GM21825 (cell line): ENCODE results near the gene DMRT3.

Experiments used
- ATAC-seq: cut with Tn5 transposase; IDR thresholded peaks from one replicate; pipeline ENCODE4 v1.9.1; 2021; ENCODE audit warnings: mild to moderate bottlenecking, moderate library complexity; ENCODE audit not compliant: unreplicated experiment

The DMRT3 gene

GRCh38 chr9:976258-976942, at the start of gene DMRT3:
DMRT3 (plus strand) TSS chr9:976655; CDS start chr9:977002, 347 bp downstream.
- ATAC-seq: no peak

- no peak for ATAC-seq
Measured at GRCh38 chr9:926976-927375, 49.5 kb upstream of the DMRT3 start.

- peak; percentile 67 for ATAC-seq
Measured at GRCh38 chr9:928363-929042, 48.0 kb upstream of the DMRT3 start.

- no peak for ATAC-seq
Measured at GRCh38 chr9:929719-930118, 46.7 kb upstream of the DMRT3 start.

- ATAC-seq: no peak
Measured at GRCh38 chr9:933356-933755, 43.1 kb upstream of the DMRT3 start.

- no peak for ATAC-seq
Measured at GRCh38 chr9:935348-935965, 41.0 kb upstream of the DMRT3 start.

- no peak for ATAC-seq
Measured at GRCh38 chr9:942805-943580, 33.5 kb upstream of the DMRT3 start.

- ATAC-seq: no peak
Measured at GRCh38 chr9:947985-948384, 28.5 kb upstream of the DMRT3 start.

GRCh38 chr9:948497-948896, 28.0 kb upstream of the DMRT3 start:
- no peak for ATAC-seq

- ATAC-seq: no peak
Measured at GRCh38 chr9:950139-950538, 26.3 kb upstream of the DMRT3 start.

GRCh38 chr9:952546-952945, 23.9 kb upstream of the DMRT3 start:
- ATAC-seq: no peak

GRCh38 chr9:959105-959504, 17.4 kb upstream of the DMRT3 start:
- no peak for ATAC-seq

GRCh38 chr9:959914-960313, 16.5 kb upstream of the DMRT3 start:
- ATAC-seq: no peak

- ATAC-seq: no peak
Measured at GRCh38 chr9:962023-962422, 14.4 kb upstream of the DMRT3 start.

- no peak for ATAC-seq
Measured at GRCh38 chr9:965497-965896, 11.0 kb upstream of the DMRT3 start.

GRCh38 chr9:966870-967269, 9.6 kb upstream of the DMRT3 start:
- ATAC-seq: no peak

GRCh38 chr9:967436-967835, 9.0 kb upstream of the DMRT3 start:
- no peak for ATAC-seq

- ATAC-seq: no peak
Measured at GRCh38 chr9:967903-968641, 8.4 kb upstream of the DMRT3 start.

- ATAC-seq: no peak
Measured at GRCh38 chr9:969310-970150, 6.9 kb upstream of the DMRT3 start.
